Esophagus mucosa (tissue), 1 donor: ENCODE measurements around the gene FAM111B. TPM values are rescaled to one million over a fixed set of nuclear protein-coding genes. Genes with fewer than 3 reads are reported as not detected.
"Not testable (repeated sequence)": the region's sequence is repeated elsewhere in the genome, so short reads cannot be mapped to it uniquely, and the experiment has no call there.

Experiments used
- ATAC-seq: fragments of 200-7000 bp; cut with Tn5 transposase; one replicate; pipeline ENCODE4 v1.9.1; 2020
- total RNA-seq: library from RNA; stranded (reverse); gene quantifications from one replicate; pipeline ENCODE4 v1.2.4, GENCODE V29; 2023
- donor health status: DM: yes; HTN: yes; CAD: no.

Gene FAM111B, protein sequence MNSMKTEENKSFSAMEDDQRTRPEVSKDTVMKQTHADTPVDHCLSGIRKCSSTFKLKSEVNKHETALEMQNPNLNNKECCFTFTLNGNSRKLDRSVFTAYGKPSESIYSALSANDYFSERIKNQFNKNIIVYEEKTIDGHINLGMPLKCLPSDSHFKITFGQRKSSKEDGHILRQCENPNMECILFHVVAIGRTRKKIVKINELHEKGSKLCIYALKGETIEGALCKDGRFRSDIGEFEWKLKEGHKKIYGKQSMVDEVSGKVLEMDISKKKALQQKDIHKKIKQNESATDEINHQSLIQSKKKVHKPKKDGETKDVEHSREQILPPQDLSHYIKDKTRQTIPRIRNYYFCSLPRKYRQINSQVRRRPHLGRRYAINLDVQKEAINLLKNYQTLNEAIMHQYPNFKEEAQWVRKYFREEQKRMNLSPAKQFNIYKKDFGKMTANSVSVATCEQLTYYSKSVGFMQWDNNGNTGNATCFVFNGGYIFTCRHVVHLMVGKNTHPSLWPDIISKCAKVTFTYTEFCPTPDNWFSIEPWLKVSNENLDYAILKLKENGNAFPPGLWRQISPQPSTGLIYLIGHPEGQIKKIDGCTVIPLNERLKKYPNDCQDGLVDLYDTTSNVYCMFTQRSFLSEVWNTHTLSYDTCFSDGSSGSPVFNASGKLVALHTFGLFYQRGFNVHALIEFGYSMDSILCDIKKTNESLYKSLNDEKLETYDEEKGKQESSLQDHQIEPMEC
- total RNA-seq: 9.6 TPM

- ATAC-seq: peak; percentile 98
Measured at GRCh38 chr11:59106363-59107336, at the start of gene FAM111B. TSS of gene FAM111B (plus strand) at chr11:59107237. CDS start at chr11:59109626, 2,389 bp downstream.

- ATAC-seq: peak; percentile 97
Measured at GRCh38 chr11:59058120-59059033, 48.7 kb upstream of the FAM111B start.

DNA sequence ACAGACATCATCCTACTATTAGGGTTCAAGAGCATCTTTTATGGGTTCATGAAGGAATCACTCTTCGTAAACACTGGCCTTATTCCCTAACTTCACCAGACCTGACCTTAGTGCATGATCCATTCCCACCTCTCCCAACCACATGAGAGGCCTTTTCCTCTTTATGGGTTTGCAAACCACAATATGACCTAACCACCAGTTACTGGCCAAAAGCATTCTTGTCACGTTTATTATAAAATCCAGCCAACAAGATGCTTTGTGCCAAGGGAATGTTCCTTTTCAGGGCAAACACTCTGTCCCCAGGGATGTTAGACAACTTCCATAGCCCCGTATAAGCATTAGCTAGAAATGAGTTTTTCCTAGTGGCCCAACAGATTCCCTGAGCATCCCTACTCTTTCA, 46.9 kb upstream of the FAM111B start:
- ATAC-seq: not testable (repeated sequence)

GRCh38 chr11:59062602-59063529, 44.2 kb upstream of the FAM111B start:
- ATAC-seq: no peak

DNA sequence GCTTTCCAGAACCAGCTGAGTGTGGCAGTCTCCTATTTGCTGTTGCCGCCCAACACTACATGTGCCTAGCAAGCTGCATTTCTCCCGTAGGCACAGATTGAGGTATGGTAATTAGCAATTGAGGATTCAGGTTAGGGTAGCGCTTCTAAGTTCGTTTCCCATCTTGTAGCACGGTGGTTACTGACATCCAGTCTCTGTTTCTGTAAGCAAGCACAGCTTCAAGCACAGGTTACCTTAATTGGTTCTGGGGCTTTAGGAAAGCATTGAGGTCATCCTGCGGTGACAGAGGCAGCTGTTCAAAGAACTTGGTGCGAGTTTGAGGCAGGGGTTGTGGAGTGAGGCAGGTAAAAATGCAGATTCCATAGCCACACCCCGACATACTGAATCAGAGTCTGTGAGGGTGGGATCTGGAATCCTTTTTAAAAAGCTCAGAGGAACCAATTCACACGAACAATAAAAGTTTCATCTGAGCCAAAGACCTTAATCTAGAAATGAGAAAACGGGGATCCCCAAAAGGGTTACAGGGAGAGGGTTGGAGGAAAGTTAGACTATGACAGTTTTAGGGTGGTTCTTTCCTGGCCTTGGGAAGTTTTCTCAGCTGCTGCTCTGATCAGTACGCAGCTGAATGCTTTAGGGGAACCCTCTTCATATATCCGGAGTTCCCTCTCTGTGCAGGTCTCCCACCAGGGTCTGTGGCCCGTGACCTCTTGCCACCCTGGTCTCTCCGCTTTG, 42.9 kb upstream of the FAM111B start:
- not testable (repeated sequence) for ATAC-seq

DNA sequence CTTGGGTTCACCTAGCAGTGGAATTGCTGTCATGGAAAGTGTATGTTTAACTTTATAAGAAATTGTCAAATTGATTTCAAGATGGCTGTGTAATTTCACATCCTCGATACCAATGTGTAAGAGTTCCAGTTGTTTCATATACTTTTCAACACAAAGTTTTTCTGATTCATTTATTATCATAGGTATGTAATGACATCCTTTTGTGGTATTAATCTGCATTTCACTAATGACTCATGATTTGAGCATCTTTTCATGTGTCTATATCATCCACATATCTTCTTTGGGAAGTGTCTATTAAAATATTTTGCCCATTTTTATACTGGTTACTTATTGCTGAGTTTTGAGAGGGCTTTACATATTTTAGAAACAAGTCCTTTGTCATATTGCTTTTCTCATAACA, 38.0 kb upstream of the FAM111B start:
- ATAC-seq: no peak

- ATAC-seq: peak; percentile 31
Measured at GRCh38 chr11:59076876-59077571, 30.0 kb upstream of the FAM111B start.

GRCh38 chr11:59078435-59078834, 28.6 kb upstream of the FAM111B start:
- ATAC-seq: no peak

- ATAC-seq: no peak
Measured at GRCh38 chr11:59079086-59079485, 28.0 kb upstream of the FAM111B start.

DNA sequence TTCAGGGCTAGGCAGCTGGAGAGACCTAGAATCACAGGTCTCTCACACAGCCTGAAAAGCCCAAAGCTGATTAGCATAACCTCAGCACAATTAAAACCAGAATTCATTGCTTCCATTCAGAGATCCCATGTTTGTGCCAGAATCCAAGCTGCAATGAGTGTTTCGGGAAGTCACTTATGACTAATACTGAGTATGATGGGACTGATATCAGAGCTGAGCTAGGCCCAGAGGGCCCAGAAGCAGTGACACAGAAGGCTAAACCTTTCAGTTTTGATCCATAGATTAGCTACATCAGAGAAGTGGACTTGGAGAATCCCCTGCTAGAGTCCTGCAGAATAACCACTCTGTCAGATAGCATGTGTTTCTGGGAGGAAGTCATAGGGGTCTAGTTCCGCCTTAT, 26.6 kb upstream of the FAM111B start:
- not testable (repeated sequence) for ATAC-seq

DNA sequence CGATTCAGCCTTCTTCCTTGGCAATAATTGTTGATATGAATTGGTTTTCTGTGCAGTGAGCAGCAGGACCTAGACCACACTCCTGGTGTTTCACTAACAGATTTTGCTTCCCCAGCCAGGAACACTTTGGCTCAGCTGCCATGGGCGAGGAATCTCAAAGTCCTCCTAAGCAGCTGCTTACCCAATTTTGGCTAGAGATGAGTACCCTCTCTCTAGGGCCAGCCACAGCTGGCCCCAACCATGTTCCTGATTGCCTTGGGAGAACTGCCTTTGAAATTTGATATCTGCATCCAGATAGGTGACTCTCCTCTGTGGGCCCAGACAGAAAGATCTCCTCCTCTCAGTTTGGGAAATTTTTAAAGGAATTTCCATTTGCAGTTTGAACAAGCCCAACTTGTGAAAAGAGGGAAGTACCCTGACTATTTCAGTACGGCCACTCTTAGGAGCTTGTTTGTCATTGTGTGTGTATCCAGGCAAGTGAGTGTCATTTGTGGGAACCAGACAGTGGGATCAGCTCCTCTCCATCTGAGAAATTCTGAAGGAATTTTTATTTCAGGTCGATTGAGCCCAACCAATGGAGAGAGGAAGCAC, 25.5 kb upstream of the FAM111B start:
- ATAC-seq: not testable (repeated sequence)

DNA sequence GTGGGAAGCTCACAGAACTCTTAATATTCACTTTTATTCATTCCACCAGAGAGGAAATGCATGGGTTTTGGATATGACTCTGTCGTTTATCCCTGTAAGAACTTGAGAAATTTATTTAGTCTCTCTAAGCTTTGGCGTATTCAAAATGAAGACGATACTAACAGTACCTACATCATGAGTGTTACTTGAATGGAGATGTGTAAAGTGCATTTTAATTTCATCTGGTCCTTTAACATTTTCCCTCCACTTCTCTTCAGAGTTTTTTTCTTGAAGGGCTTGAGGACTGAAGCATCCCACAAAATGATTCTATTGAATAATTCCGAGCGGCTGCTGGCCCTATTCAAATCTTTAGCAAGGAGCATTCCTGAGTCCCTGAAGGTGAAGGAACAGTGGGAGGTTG, 21.0 kb upstream of the FAM111B start, which contains the start of gene GLYATL1B:
Gene GLYATL1B (plus strand): TSS at position 301 of the 400 bp plus-strand sequence. CDS start 0 bp downstream, at position 301.
- ATAC-seq: not testable (repeated sequence)

GRCh38 chr11:59088162-59088561, 18.9 kb upstream of the FAM111B start:
- ATAC-seq: no peak

- not testable (repeated sequence) for ATAC-seq
Measured at GRCh38 chr11:59093576-59093975, 13.5 kb upstream of the FAM111B start.

DNA sequence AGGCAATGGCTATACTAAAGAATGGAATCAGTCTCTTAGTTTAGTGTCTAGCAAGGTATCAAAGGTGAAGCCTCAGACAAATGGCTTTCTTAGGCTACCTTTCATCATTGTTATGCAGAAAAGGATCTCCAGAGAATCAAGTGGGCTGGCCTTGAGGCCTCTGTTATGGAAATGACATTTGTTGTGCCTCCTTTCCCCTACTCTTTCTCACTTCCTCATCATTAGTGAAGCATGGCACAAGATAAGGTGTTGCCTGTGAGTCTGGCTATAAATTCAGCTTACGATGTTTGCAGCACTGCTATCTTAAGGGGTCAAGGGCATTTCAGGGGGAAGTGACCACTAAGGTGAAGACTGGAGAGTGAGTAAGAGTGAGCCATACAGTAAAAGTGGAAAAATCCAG, 11.8 kb upstream of the FAM111B start:
- peak; percentile 31 for ATAC-seq

GRCh38 chr11:59095972-59096575, 11.0 kb upstream of the FAM111B start:
- not testable (repeated sequence) for ATAC-seq

GRCh38 chr11:59097113-59097708, 9.8 kb upstream of the FAM111B start:
- ATAC-seq: peak; percentile 60
